GM23248 (cell line): Measurements from ENCODE around the gene MEG3. TPM values are rescaled to one million over a fixed set of nuclear protein-coding genes. Genes with fewer than 3 reads are reported as not detected.

Experiments
- DNase-seq: peaks from one replicate; pipeline ENCODE4 v3.0.0-alpha.2; 2015
- H2AFZ ChIP-seq: fragments of 200-600 bp; sonication (generic); 2 replicates; pipeline ENCODE4 v1.6.1; 2016; ENCODE audit warnings: antibody characterized with exemption
- H3F3A ChIP-seq: fragments of 200-600 bp; sonication (generic); 2 replicates; pipeline ENCODE4 v1.6.1; 2016; ENCODE audit warnings: mild to moderate bottlenecking, antibody characterized with exemption, mixed run types; ENCODE audit not compliant: insufficient read depth
- H3K27ac ChIP-seq: fragments of 200-600 bp; sonication (generic); 2 replicates; pipeline ENCODE4 v1.5.1; 2016; ENCODE audit warnings: mild to moderate bottlenecking
- H3K27me3 ChIP-seq: fragments of 200-600 bp; sonication (generic); replicated peaks from 2 replicates; pipeline ENCODE4 v1.6.1; 2016; ENCODE audit warnings: mild to moderate bottlenecking; ENCODE audit not compliant: insufficient read depth
- H3K36me3 ChIP-seq: fragments of 200-600 bp; sonication (generic); 2 replicates; pipeline ENCODE4 v1.6.1; 2016; ENCODE audit warnings: low read depth, mild to moderate bottlenecking
- H3K4me1 ChIP-seq: fragments of 200-600 bp; sonication (generic); 2 replicates; pipeline ENCODE4 v1.6.1; 2016; ENCODE audit warnings: mild to moderate bottlenecking; ENCODE audit not compliant: insufficient read depth
- H3K4me2 ChIP-seq: fragments of 200-600 bp; sonication (generic); one replicate; pipeline ENCODE4 v1.6.1; 2016; ENCODE audit warnings: mild to moderate bottlenecking; ENCODE audit not compliant: unreplicated experiment
- H3K4me3 ChIP-seq: fragments of 200-600 bp; sonication (generic); 2 replicates; pipeline ENCODE4 v1.5.1; 2016; ENCODE audit warnings: mild to moderate bottlenecking
- H3K79me2 ChIP-seq: fragments of 200-600 bp; sonication (generic); 2 replicates; pipeline ENCODE4 v1.6.1; 2016; ENCODE audit warnings: mild to moderate bottlenecking; ENCODE audit not compliant: insufficient read depth
- H3K9ac ChIP-seq: fragments of 200-600 bp; sonication (generic); 2 replicates; pipeline ENCODE4 v1.6.1; 2016; ENCODE audit warnings: mild to moderate bottlenecking
- H3K9me2 ChIP-seq: fragments of 200-600 bp; sonication (generic); 2 replicates; pipeline ENCODE4 v1.6.1; 2016; ENCODE audit warnings: mixed run types, mild to moderate bottlenecking, moderate library complexity; ENCODE audit not compliant: insufficient read depth
- H3K9me3 ChIP-seq: fragments of 200-600 bp; sonication (generic); one replicate; pipeline ENCODE4 v1.6.1; 2017; ENCODE audit warnings: low read depth
- H4K20me1 ChIP-seq: fragments of 200-600 bp; sonication (generic); 2 replicates; pipeline ENCODE4 v1.6.0; 2016; ENCODE audit not compliant: insufficient read depth
- EZH2 ChIP-seq: fragments of 200-600 bp; sonication (generic); IDR thresholded peaks from 2 replicates; pipeline ENCODE4 v1.6.1; 2018; ENCODE audit warnings: antibody characterized with exemption, mild to moderate bottlenecking; ENCODE audit not compliant: insufficient read depth, poor library complexity, severe bottlenecking
- EZH2phosphoT487 ChIP-seq: fragments of 200-600 bp; sonication (generic); IDR thresholded peaks from 2 replicates; pipeline ENCODE4 v1.6.1; 2018; ENCODE audit warnings: antibody characterized with exemption, moderate library complexity, mild to moderate bottlenecking, low read depth; ENCODE audit not compliant: insufficient read depth
- WGBS, 2 experiments: methylation state at CpG; one replicate each; pipeline ENCODE4 v1.1.6; 2015 to 2017; ENCODE audit warnings: low lambda C conversion rate in 2 of 2, low coverage in 1 of 2; ENCODE audit errors: missing lambda C conversion rate in 2 of 2; 5-methylcytosine and 5-hydroxymethylcytosine counted together
- in situ Hi-C: fragments of 300-500 bp; cut with MboI; formaldehyde crosslinking; loops from 2 replicates; pipeline ENCODE4 v1.15.0; 2020
- polyA plus RNA-seq: library from polyadenylated mRNA; unstranded; fragments of >200 nt; fragmentation: Nextera tagmentation; extraction: Ambion mirVana; gene quantifications from 2 replicates; pipeline ENCODE4 v1.2.1, GENCODE V29; 2016
- total RNA-seq: library from RNA; depleted of rRNA; stranded (reverse); fragments of >200 nt; shearing (Covaris generic); gene quantifications from 2 replicates; pipeline ENCODE4 v1.2.3, GENCODE V29; 2014

MEG3 gene
- total and polyA plus RNA-seq, 2 experiments from 2014 or later, result 101 to 228 TPM

DNA sequence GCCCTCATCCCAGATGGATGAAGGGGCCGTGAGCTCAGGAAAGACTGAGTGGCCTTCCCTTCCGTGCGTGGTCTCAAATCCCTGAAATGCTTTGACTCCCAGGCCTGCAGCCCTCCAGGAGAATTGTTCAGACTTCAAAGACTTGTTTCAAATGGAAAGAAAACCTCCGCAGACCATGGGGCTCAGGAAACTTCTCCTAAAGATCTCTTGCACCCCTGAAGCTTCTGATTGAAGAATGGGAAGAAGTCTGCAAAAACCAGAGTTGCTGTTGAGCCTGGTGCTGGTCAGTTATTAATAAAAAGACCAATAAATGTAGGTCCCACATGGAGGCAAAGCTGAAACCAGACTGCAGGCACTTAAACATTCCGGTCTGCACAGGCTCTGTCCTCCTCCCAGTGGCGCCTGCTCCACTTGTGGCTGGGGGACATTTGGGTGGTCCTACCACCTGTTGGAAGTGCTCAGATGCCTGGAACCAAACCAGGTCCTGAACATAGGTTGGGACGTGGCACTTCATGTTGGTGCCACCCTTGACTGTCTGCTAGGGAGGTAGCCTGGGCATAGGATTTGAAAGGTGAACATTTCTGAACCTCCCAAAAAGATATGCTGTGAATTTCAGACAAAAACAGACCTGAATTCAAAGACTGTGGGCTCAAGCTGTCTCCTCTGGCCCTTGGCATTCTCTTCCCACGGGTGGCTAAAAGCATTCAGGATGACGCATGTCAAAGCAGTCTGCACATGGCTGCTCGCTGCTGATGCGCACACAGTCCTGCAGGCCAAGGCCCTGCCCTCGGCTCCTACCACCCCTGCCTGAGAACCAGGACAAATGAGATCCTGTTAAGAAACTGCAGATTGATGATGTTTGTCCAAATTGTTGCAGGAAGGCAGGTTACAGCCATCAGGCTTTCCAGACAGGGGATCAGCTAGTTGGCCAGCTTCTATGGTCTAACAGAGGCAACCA lies 36.2 kb upstream of the MEG3 start:
- Histone ChIP-seq H3K4me3 (no peak overlapping the region), H3K9me2 (no peaks in the 10 kb centered on the region), H3K27ac (no peak overlapping the region), H3K4me1 (no peaks in the 10 kb centered on the region), H3K4me2 (no peak overlapping the region), H3K9me3 (no peaks in the 10 kb centered on the region), H3K36me3 (no peaks in the 10 kb centered on the region), H3F3A (no peaks in the 10 kb centered on the region), H3K79me2 (no peaks in the 10 kb centered on the region), H3K27me3 (peaks cover 59% of the 10 kb centered on the region), H3K9ac (no peak overlapping the region), H2AFZ (no peak overlapping the region), H4K20me1 (no peaks in the 10 kb centered on the region)
- no peak for TF ChIP-seq EZH2phosphoT487
- TF ChIP-seq EZH2, result no peak
- WGBS, 2 experiments, result 75 to 77% methylated on average over 12 of the region's 12 CpGs
- DNase-seq, result peak; percentile 30
- in situ Hi-C loops, result no loop called here

DNA sequence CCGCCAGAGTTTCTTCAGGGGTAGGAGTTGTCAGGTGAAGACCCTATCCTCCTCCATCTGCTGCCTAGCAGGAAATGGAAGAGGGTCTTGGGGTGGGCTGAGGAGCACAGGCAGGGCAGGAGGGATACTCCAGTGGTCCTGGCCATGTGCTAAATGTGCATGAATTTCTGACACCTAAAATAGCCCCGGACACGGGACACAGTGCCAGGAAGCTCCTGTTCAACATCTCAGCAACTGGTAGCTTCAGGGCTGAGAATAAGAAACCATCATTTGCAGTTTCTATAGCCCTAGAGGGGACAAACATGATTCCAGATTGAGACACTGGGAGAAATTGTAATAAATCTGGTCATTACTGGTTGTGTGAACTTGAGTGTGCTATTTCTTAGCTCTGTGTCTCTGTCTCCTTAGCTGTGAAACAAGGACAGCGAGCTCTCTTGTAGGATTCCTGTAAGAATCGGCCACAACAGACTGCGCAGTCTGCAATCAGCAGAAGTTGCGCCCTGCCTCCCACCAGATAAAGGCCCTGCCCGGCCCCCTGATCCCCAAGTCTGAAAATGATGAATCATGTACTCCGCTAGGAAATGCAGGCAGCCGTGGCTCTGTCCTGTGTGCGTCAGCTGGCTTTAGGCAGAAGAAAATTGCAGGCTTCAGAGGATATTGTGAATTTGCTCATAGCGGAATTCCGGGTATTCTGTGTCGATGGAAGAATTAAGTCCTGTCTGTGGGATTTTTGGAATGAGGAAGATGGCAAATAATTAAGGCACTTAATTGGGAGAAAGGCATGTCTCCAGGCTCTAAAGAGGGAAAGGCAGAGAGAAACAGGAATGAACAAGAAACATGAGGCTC lies 35.2 kb upstream of the MEG3 start:
- Histone ChIP-seq H3K4me3 (no peak overlapping the region), H3K9me2 (no peaks in the 10 kb centered on the region), H4K20me1 (no peaks in the 10 kb centered on the region), H2AFZ (no peak overlapping the region), H3K27me3 (peaks cover 57% of the 10 kb centered on the region), H3K27ac (no peak overlapping the region), H3K79me2 (no peaks in the 10 kb centered on the region), H3K36me3 (no peaks in the 10 kb centered on the region), H3K9me3 (no peaks in the 10 kb centered on the region), H3K4me2 (no peak overlapping the region), H3K4me1 (no peaks in the 10 kb centered on the region), H3K9ac (no peak overlapping the region), H3F3A (no peaks in the 10 kb centered on the region)
- in situ Hi-C loops, result no loop called here
- 75 to 77% methylated on average over 14 of the region's 14 CpGs for WGBS, 2 experiments
- TF ChIP-seq EZH2phosphoT487 (no peak), EZH2 (no peak)
- no peak for DNase-seq

DNA sequence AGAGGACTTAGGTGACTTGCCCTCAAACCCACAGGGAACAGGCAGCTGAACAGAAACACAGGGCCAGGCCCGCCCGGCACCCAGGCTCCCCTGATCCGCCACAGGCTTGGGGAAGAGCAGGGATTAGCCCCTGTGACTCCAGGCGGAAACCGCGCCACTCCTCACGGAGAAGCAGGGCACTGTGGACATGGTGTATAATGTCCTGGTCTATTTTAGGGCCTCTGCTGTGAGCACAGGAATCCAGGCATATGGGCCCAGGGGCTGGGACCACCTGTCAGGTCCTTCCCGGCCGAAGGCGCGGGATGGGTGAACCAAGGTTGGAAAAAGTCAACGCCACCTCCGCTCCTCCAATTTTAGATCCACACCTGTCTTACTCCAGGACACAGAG lies 34.6 kb upstream of the MEG3 start:
- H3K79me2 ChIP-seq, result no peaks in the 10 kb centered on the region
- H2AFZ ChIP-seq, result no peak overlapping the region
- H3K27me3 ChIP-seq, result peaks cover 55% of the 10 kb centered on the region
- no peak for DNase-seq
- H3K4me3 ChIP-seq, result no peak overlapping the region
- no peaks in the 10 kb centered on the region for H4K20me1 ChIP-seq
- no peak overlapping the region for H3K27ac ChIP-seq
- H3K9me3 ChIP-seq, result no peaks in the 10 kb centered on the region
- TF ChIP-seq EZH2 (no peak), EZH2phosphoT487 (no peak)
- 89 to 91% methylated on average over 13 of the region's 13 CpGs for WGBS, 2 experiments
- no peaks in the 10 kb centered on the region for H3K36me3 ChIP-seq
- H3F3A ChIP-seq, result no peaks in the 10 kb centered on the region
- H3K9ac ChIP-seq, result no peak overlapping the region
- in situ Hi-C loops, result no loop called here
- no peaks in the 10 kb centered on the region for H3K4me1 ChIP-seq
- H3K4me2 ChIP-seq, result no peak overlapping the region
- H3K9me2 ChIP-seq, result no peaks in the 10 kb centered on the region

DNA sequence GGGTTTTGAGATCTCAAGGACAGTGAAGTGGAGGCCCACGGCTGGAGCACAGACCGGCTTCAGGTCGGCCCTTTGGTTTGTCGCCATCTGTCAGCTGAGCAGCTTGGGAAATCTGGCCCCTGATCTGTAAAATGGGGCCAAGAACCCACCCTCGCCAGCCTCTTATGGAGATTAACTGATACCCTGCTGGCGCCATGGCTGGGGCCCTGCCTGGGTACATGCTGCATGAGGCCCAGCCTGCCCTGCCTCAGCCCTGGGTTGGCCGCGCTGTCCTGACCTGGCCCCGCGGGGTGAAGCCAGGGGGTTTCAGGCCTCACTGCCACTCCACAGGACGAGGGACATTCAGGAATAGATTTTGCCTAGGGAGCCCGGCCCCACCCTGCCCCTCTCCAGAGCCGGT lies 33.9 kb upstream of the MEG3 start:
- Histone ChIP-seq H3K9me2 (no peaks in the 10 kb centered on the region), H3K9me3 (no peaks in the 10 kb centered on the region), H3F3A (no peaks in the 10 kb centered on the region), H3K4me1 (no peaks in the 10 kb centered on the region), H3K9ac (no peak overlapping the region), H3K4me3 (no peak overlapping the region), H4K20me1 (no peaks in the 10 kb centered on the region), H3K79me2 (no peaks in the 10 kb centered on the region), H3K27ac (no peak overlapping the region), H2AFZ (no peak overlapping the region), H3K36me3 (no peaks in the 10 kb centered on the region), H3K27me3 (peaks cover 56% of the 10 kb centered on the region), H3K4me2 (no peak overlapping the region)
- in situ Hi-C loops, result no loop called here
- 75 to 83% methylated on average over 13 of the region's 13 CpGs for WGBS, 2 experiments
- TF ChIP-seq EZH2phosphoT487, result no peak
- no peak for TF ChIP-seq EZH2
- DNase-seq, result no peak
